CD4-positive, CD25-positive, alpha-beta regulatory T cell (primary cell): ENCODE results near the gene C1QTNF9. TPM values are rescaled to one million over a fixed set of nuclear protein-coding genes. Genes with fewer than 3 reads are reported as not detected.
"Not testable (repeated sequence)": the region's sequence is repeated elsewhere in the genome, so short reads cannot be mapped to it uniquely, and the experiment has no call there.

Experiments
- ATAC-seq, 2 donors: fragments of 150-1000 bp; cut with Tn5 transposase; one replicate each; pipeline ENCODE4 v1.10.0; 2021; ENCODE audit warnings: low read depth in 2 of 2, moderate number of reproducible peaks in 2 of 2, moderate library complexity in 1 of 2
- DNase-seq, 3 donors: peaks; one replicate each; pipeline versions ENCODE4 v3.0.0 to v3.0.0-alpha.2; 2012 to 2022; ENCODE audit warnings: mixed read lengths in 1 of 3
- H3K27ac ChIP-seq: one replicate; pipeline ENCODE4 v1.7.0; 2013; ENCODE audit warnings: mild to moderate bottlenecking, low read length; ENCODE audit not compliant: insufficient read depth, poor library complexity, severe bottlenecking
- H3K27me3 ChIP-seq: one replicate; pipeline ENCODE4 v1.7.0; 2013; ENCODE audit warnings: low read length; ENCODE audit not compliant: control insufficient read depth, insufficient read depth
- H3K36me3 ChIP-seq: one replicate; pipeline ENCODE4 v1.7.0; 2013; ENCODE audit warnings: mild to moderate bottlenecking, low read length, moderate library complexity; ENCODE audit not compliant: control insufficient read depth, insufficient read depth
- H3K4me1 ChIP-seq: 2 replicates; pipeline ENCODE4 v1.7.0; 2013; ENCODE audit warnings: mild to moderate bottlenecking, low read length; ENCODE audit not compliant: insufficient read depth, control insufficient read depth, poor library complexity, severe bottlenecking
- H3K4me3 ChIP-seq: one replicate; pipeline ENCODE4 v1.7.0; 2013; ENCODE audit warnings: low read depth, mild to moderate bottlenecking, low read length, moderate library complexity
- H3K9me3 ChIP-seq, 2 experiments: 1 replicate in 1 of 2; 2 replicates in 1 of 2; pipeline ENCODE4 v1.7.0; 2013; ENCODE audit warnings: low read length in 2 of 2, mild to moderate bottlenecking in 1 of 2, moderate library complexity in 1 of 2; ENCODE audit not compliant: control insufficient read depth in 2 of 2
- H3K27ac Mint-ChIP-seq, 3 donors: one replicate each; pipeline ENCODE4 v1.8.0; 2020 to 2022; ENCODE audit warnings: mild to moderate bottlenecking in 3 of 3, mixed read lengths in 3 of 3, moderate library complexity in 2 of 3
- H3K27me3 Mint-ChIP-seq: one replicate; pipeline ENCODE4 v1.8.0; 2022; ENCODE audit warnings: mild to moderate bottlenecking, mixed read lengths
- H3K36me3 Mint-ChIP-seq: one replicate; pipeline ENCODE4 v1.8.0; 2020; ENCODE audit warnings: mixed read lengths
- H3K4me1 Mint-ChIP-seq, 4 donors: one replicate each; pipeline ENCODE4 v1.8.0; 2020 to 2022; ENCODE audit warnings: mixed read lengths in 4 of 4, mild to moderate bottlenecking in 1 of 4
- H3K4me3 Mint-ChIP-seq, 4 donors: one replicate each; pipeline ENCODE4 v1.8.0; 2020 to 2022; ENCODE audit warnings: mild to moderate bottlenecking in 4 of 4, mixed read lengths in 4 of 4, moderate library complexity in 3 of 4
- H3K9me3 Mint-ChIP-seq, 7 donors: one replicate each; pipeline ENCODE4 v1.8.0; 2020 to 2022; ENCODE audit warnings: mixed read lengths in 7 of 7, mild to moderate bottlenecking in 3 of 7, moderate library complexity in 2 of 7
- polyA plus RNA-seq, 4 donors: library from polyadenylated mRNA; unstranded; fragments of 300-500 nt; fragmentation: Illumina TruSeq; gene quantifications; one replicate each; pipeline ENCODE4 v1.2.3, GENCODE V29; 2021
- total RNA-seq: library from RNA; stranded (reverse); gene quantifications from one replicate; pipeline ENCODE4 v1.2.3, GENCODE V29; 2022

Gene C1QTNF9
- total and polyA plus RNA-seq, 5 donors from 2014 or later: 0.20 TPM; not detected in 4

DNA sequence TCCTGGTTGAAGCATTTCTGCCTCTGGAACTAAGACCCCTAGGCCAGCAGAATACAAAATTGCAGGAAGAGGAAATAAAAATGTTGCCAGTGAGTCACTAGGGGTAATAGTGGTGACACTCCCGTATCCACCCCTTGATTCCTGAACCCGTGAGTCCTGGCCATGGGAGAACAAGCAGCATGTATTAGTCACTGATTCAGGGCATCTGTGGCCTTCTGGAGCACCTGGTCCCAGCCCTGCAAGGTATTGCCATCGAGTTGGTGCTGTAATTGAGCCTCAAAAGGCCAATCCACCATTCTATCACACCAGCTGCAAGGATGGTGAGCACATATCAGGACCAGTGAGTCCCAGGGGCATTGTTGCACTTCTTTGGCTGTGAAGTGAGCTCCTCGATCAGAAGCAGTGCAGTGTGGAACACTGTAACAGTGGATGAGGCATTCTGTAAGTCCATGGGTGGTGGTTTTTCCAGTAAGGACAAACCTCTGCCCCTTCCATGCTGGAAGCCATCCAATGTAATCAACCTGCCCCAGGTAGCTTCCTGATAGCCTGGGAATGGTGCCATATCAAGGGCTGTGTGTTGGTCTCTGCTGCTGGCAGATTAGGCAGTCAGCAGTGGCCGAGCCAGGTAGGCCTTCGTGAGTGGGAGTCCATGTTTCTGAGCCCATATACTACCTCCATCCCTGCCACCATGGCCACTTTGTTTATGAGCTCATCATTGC is 39.6 kb downstream of the C1QTNF9 start:
- DNase-seq: no peak
- no peaks in the 10 kb centered on the region for H3K36me3 Mint-ChIP-seq
- H3K9me3 Mint-ChIP-seq: peaks cover 0 to 2% (median 0%) of the 10 kb centered on the region in 7 donors

DNA sequence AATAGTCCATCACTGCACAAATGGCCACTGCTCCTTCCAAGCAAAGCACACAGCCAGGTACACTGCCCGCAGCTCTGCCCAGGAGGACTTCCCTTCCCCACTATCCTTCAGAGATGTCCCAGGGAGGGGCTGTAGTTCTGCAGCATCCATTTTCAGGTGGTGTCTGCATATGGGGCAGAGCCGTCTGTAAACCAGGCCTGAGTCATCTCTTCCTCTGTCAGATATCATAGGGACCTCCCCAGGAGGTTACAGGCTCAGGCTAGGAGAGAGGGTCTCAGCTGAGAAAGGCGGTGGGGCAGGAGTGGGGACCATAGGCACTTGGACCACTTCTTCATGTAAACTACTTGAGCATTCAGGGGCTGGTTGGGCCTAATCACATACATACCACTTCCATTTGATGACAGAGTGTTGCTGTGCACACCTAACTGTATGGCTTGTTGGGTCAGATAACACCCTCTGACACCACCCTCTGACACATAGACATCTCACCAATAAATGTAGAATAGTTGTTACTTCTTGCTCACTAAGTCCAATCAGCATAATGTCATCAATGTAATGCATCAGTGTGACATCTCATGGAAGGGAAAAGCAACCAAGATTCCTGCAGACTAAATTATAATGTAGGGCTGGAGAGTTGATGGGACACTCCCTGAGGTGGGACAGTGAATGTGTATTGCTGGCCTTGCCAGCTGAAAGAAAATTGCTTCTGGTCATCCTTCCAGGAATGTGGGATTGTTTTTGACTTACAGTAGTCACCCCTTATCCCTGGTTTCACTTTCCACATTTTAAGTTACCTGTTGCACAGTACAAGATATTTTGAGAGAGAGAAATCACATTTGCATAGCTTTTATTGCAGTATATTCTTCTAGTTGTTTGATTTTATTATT is 40.6 kb downstream of the C1QTNF9 start:
- H3K27ac ChIP-seq, DNase-seq, H3K4me3 ChIP-seq, H3K27me3 ChIP-seq, H3K9me3 ChIP-seq, H3K27ac Mint-ChIP-seq, H3K4me1 Mint-ChIP-seq, H3K36me3 Mint-ChIP-seq, ATAC-seq, H3K4me1 ChIP-seq, H3K27me3 Mint-ChIP-seq, H3K9me3 Mint-ChIP-seq, H3K36me3 ChIP-seq, H3K4me3 Mint-ChIP-seq: not testable (repeated sequence)

More for the DNA sequence above, 39.6 kb downstream of the C1QTNF9 start:
- peaks cover 7% of the 10 kb centered on the region for H3K27me3 Mint-ChIP-seq
- ATAC-seq: no peak
- H3K27ac Mint-ChIP-seq: no peak overlapping the region
- no peak overlapping the region for H3K4me3 ChIP-seq
- H3K36me3 ChIP-seq: no peaks in the 10 kb centered on the region
- H3K27ac ChIP-seq: no peak overlapping the region
- H3K4me3 Mint-ChIP-seq: no peak overlapping the region
- no peaks in the 10 kb centered on the region for H3K4me1 Mint-ChIP-seq
- H3K27me3 ChIP-seq: peaks cover 2% of the 10 kb centered on the region
- H3K4me1 ChIP-seq: no peaks in the 10 kb centered on the region
- H3K9me3 ChIP-seq: no peaks in the 10 kb centered on the region

DNA sequence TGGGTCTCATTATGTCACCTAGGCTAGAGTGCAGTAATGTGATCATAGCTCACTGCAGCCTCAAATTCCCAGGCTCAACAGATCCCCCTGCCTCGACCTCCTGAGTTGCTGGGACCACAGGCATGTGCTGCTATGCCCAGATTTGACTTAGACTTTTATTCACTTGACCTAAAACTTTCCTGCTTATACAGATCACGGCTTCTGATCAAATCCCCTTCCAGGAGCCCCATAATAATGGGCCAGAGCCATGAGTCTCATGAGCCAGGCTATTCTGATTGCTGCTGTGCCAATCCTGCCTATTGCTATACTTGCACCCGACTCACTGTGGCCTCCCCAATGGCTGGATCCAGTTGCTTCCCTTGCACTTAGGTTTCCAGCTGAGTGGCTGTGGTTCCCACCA is 42.0 kb downstream of the C1QTNF9 start:
- H3K27ac ChIP-seq: no peak overlapping the region
- DNase-seq (no peak), ATAC-seq (no peak)
- H3K4me3 ChIP-seq: no peak overlapping the region
- Mint-ChIP-seq H3K4me3 (no peak overlapping the region), H3K36me3 (no peaks in the 10 kb centered on the region), H3K4me1 (no peaks in the 10 kb centered on the region), H3K27me3 (peaks cover 4% of the 10 kb centered on the region), H3K27ac (peak overlapping the region in 1 of 3 donors; percentile 33), H3K9me3 (peaks cover 0 to 2% (median 0%) of the 10 kb centered on the region in 7 donors)
- H3K9me3 ChIP-seq: no peaks in the 10 kb centered on the region
- H3K27me3 ChIP-seq: peaks cover 2% of the 10 kb centered on the region
- no peaks in the 10 kb centered on the region for H3K4me1 ChIP-seq
- no peaks in the 10 kb centered on the region for H3K36me3 ChIP-seq

DNA sequence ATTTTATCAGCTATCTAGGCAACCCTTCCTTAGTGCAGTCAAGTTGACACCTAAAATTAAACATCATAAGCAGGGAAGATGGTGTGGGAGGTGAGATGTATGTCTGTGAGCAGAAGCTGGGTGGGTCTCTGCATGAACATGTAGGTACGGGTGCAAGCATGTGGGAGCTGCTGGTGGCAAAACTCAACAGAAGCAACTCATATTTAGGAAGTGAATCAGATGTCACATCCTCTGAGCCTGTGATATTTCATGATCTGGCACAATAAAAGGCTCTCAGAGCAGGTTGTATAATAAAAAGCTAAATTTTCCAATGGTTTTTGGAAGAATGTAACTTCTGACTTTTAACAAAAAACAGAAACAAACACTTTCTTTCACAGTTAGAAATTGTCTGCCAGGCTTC is 44.4 kb downstream of the C1QTNF9 start:
- no peaks in the 10 kb centered on the region for H3K9me3 Mint-ChIP-seq
- H3K27ac Mint-ChIP-seq: no peak overlapping the region
- H3K36me3 Mint-ChIP-seq: no peaks in the 10 kb centered on the region
- H3K4me1 Mint-ChIP-seq: no peaks in the 10 kb centered on the region
- DNase-seq: no peak
- H3K27me3 Mint-ChIP-seq: peaks cover 4% of the 10 kb centered on the region
- Histone ChIP-seq H3K9me3 (no peaks in the 10 kb centered on the region), H3K36me3 (no peaks in the 10 kb centered on the region), H3K4me1 (no peaks in the 10 kb centered on the region), H3K27ac (no peak overlapping the region), H3K4me3 (no peak overlapping the region), H3K27me3 (peaks cover 2% of the 10 kb centered on the region)
- ATAC-seq: no peak
- H3K4me3 Mint-ChIP-seq: no peak overlapping the region

DNA sequence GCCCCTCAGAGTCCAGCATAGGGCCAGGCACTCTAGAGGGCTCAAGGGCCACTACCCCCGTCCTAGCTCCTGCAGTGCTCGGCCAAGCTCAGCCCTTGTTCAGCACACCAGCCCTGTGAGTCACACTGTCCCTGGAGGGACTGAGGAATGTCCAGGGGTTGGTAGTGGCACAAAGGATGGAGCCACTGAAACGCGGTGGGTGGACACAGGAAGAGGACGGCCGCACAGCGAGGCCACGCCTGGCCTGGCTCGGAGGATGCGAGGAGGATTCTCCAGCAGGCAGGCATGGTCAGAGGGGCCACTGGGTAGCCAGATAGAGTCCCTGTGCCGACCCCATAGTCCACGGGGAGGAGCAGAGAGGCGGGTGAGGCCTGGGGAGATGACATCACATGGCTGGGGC is 45.7 kb downstream of the C1QTNF9 start:
- no peak for DNase-seq
- Histone ChIP-seq H3K4me3 (no peak overlapping the region), H3K36me3 (no peaks in the 10 kb centered on the region), H3K27ac (no peak overlapping the region), H3K9me3 (no peaks in the 10 kb centered on the region), H3K27me3 (peaks cover 2% of the 10 kb centered on the region), H3K4me1 (no peaks in the 10 kb centered on the region)
- no peak overlapping the region for H3K27ac Mint-ChIP-seq
- H3K4me1 Mint-ChIP-seq: no peaks in the 10 kb centered on the region
- no peaks in the 10 kb centered on the region for H3K36me3 Mint-ChIP-seq
- H3K27me3 Mint-ChIP-seq: no peaks in the 10 kb centered on the region
- no peak for ATAC-seq
- H3K4me3 Mint-ChIP-seq: no peak overlapping the region
- H3K9me3 Mint-ChIP-seq: peaks cover 0 to 1% (median 0%) of the 10 kb centered on the region in 7 donors

GRCh38 chr13:24356270-24356669 is 46.9 kb downstream of the C1QTNF9 start:
- Histone ChIP-seq H3K27me3 (peaks cover 2% of the 10 kb centered on the region), H3K27ac (no peak overlapping the region), H3K36me3 (no peaks in the 10 kb centered on the region), H3K9me3 (no peaks in the 10 kb centered on the region), H3K4me1 (no peaks in the 10 kb centered on the region), H3K4me3 (no peak overlapping the region)
- ATAC-seq (no peak), DNase-seq (no peak)
- H3K36me3 Mint-ChIP-seq: no peaks in the 10 kb centered on the region
- peaks cover 4% of the 10 kb centered on the region for H3K27me3 Mint-ChIP-seq
- no peak overlapping the region for H3K27ac Mint-ChIP-seq
- H3K4me1 Mint-ChIP-seq: no peaks in the 10 kb centered on the region
- peaks cover 0 to 1% (median 0%) of the 10 kb centered on the region in 7 donors for H3K9me3 Mint-ChIP-seq
- H3K4me3 Mint-ChIP-seq: no peak overlapping the region

DNA sequence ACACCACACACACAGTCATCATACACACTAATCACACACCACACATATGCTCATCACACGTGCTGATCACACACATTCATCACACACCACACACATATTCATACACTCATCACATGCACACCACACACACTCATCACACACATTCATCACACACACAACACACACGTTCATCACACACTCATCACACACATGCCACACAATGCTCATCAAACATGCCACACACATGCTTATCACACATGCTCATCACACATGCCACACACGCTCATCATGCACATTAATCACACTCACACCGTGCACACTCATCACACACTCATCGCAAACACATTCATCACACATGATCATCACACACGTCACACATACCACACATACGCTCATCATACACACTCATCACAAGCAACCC is 47.5 kb downstream of the C1QTNF9 start:
- H3K4me1 Mint-ChIP-seq: no peaks in the 10 kb centered on the region
- H3K4me3 Mint-ChIP-seq: no peak overlapping the region
- DNase-seq (no peak), ATAC-seq (no peak)
- H3K27me3 Mint-ChIP-seq: peaks cover 4% of the 10 kb centered on the region
- Histone ChIP-seq H3K36me3 (no peaks in the 10 kb centered on the region), H3K9me3 (no peaks in the 10 kb centered on the region), H3K4me1 (no peaks in the 10 kb centered on the region), H3K27me3 (peaks cover 2% of the 10 kb centered on the region), H3K4me3 (no peak overlapping the region), H3K27ac (no peak overlapping the region)
- H3K27ac Mint-ChIP-seq: no peak overlapping the region
- no peaks in the 10 kb centered on the region for H3K36me3 Mint-ChIP-seq
- peaks cover 0 to 1% (median 0%) of the 10 kb centered on the region in 7 donors for H3K9me3 Mint-ChIP-seq
